PC-9 (cell line): ENCODE data around the gene MED27.

ENCODE experiments used
- CTCF ChIP-seq: fragments of 200-600 bp; sonication (generic); conservative IDR thresholded peaks from 2 replicates; pipeline ENCODE4 v1.6.1; 2017; ENCODE audit warnings: mixed run types, antibody characterized with exemption, mild to moderate bottlenecking, moderate library complexity
- EZH2 ChIP-seq: fragments of 200-600 bp; sonication (generic); IDR thresholded peaks from 2 replicates; pipeline ENCODE4 v1.8.0; 2017; ENCODE audit warnings: antibody characterized with exemption, low read depth

GRCh38 chr9:131837316-131837715 is 242.4 kb downstream of the MED27 start:
- TF ChIP-seq CTCF (no peak; the same call in 1 of the 2 replicates), EZH2 (no peak)
